Activated T-cell treated with anti-CD3 and anti-CD28 coated beads, Interleukin-2, amount 50 U/mL, for 24 hours (primary cell): ENCODE data around the gene ADPRS.

ENCODE experiments used
- DNase-seq: peaks from one replicate; pipeline ENCODE4 v3.0.0-alpha.2; 2020
- H3K27ac Mint-ChIP-seq: 2 replicates; pipeline ENCODE4 v1.8.0; 2020; ENCODE audit warnings: mild to moderate bottlenecking, mixed read lengths
- H3K27me3 Mint-ChIP-seq: 2 replicates; pipeline ENCODE4 v1.8.0; 2020; ENCODE audit warnings: mixed read lengths
- H3K36me3 Mint-ChIP-seq: 2 replicates; pipeline ENCODE4 v1.8.0; 2020; ENCODE audit warnings: low read depth, mixed read lengths
- H3K4me1 Mint-ChIP-seq: 2 replicates; pipeline ENCODE4 v1.8.0; 2020; ENCODE audit warnings: low read depth, mixed read lengths
- H3K4me3 Mint-ChIP-seq: 2 replicates; pipeline ENCODE4 v1.8.0; 2020; ENCODE audit warnings: mild to moderate bottlenecking, moderate library complexity, mixed read lengths
- H3K9me3 Mint-ChIP-seq: 2 replicates; pipeline ENCODE4 v1.8.0; 2020; ENCODE audit warnings: mixed read lengths

ADPRS gene

DNA sequence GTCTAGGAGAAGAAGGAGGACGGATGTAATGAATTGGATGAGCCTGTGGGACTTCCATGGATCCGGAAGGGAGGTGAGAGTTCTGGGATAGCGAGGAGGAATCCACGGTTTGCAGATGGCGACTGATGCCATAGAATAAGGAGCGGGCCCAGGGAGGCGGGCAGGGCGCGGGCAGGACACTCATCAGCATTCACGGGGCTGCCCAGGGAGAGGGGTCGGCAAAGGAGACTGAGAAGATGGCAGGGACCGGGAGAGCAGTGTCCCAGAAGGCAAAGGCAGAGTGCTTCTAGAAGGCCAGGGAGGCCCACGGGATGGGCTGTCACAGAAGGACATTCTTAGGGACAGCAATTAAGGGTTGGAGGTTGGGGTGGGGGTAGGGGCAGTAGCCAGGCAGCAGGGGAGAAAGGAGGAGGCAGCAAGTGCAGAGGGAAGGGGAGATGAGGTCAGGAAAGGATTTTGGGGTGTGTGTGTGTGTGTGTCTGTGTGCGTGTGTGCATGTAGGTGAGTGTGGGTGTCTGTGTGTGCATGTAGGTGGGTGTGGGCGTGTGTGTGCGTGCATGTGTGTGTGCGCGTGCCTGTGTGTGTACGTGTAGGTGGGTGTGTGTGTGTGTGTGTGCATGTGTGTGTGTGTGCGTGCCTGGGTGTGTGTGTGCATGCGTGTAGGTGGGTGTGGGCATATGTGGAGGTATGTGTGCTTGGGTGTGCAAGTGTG lies 37.5 kb downstream of the ADPRS start:
- Mint-ChIP-seq H3K4me1 (peaks cover 27% of the 10 kb centered on the region), H3K9me3 (no peaks in the 10 kb centered on the region), H3K36me3 (no peaks in the 10 kb centered on the region), H3K27ac (no peak overlapping the region), H3K27me3 (peaks cover 42% of the 10 kb centered on the region), H3K4me3 (peak overlapping the region; percentile 19)
- DNase-seq = no peak

DNA sequence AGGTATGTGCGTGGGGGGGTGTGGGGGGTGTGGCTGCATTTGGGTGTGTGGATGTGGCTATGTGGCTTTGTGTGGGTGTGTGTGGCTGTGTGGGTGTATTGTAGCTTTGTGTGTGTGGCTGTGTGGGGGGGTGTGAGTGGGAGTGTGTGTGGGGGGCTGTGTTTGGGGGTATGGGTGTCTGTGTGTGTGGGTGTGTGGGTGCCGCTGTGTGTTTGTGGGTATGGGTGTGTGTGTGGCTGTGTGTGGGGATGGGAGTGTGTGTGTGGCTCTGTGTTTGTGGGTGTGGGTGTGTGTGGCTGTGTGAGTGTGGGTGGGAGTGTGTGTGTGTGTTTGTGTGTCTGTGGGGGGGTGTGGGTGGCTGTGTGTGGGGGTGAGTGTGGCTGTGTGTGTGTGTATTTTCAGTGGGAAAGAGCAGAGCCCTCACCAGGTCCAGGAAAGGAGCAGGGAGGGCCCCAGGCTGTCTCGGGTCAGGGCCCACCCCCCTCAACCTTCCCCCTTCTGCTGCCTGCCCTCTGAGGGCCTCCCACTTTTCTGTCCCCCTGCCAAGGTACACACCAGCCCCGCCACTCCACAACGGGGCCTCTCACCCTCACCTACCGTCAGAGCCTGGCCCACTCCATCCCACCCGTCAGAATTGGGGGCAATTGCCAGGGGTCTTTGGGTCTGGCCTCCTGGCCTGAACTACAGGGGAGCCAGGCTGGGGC lies 38.3 kb downstream of the ADPRS start:
- Mint-ChIP-seq H3K9me3 (no peaks in the 10 kb centered on the region), H3K27ac (no peak overlapping the region), H3K36me3 (no peaks in the 10 kb centered on the region), H3K4me1 (peaks cover 27% of the 10 kb centered on the region), H3K4me3 (no peak overlapping the region), H3K27me3 (peaks cover 38% of the 10 kb centered on the region)
- DNase-seq = no peak

GRCh38 chr1:36128126-36128904 lies 39.6 kb downstream of the ADPRS start:
- H3K36me3 Mint-ChIP-seq = no peaks in the 10 kb centered on the region
- H3K27ac Mint-ChIP-seq = no peak overlapping the region
- peaks cover 20% of the 10 kb centered on the region for H3K4me1 Mint-ChIP-seq
- no peaks in the 10 kb centered on the region for H3K9me3 Mint-ChIP-seq
- H3K27me3 Mint-ChIP-seq = peaks cover 25% of the 10 kb centered on the region
- no peak for DNase-seq
- H3K4me3 Mint-ChIP-seq = no peak overlapping the region

- Mint-ChIP-seq H3K9me3 (no peaks in the 10 kb centered on the region), H3K27me3 (peaks cover 19% of the 10 kb centered on the region), H3K36me3 (no peaks in the 10 kb centered on the region), H3K4me1 (peaks cover 15% of the 10 kb centered on the region), H3K4me3 (no peak overlapping the region), H3K27ac (no peak overlapping the region)
- no peak for DNase-seq
Observed at GRCh38 chr1:36128905-36129206, 40.2 kb downstream of the ADPRS start.

DNA sequence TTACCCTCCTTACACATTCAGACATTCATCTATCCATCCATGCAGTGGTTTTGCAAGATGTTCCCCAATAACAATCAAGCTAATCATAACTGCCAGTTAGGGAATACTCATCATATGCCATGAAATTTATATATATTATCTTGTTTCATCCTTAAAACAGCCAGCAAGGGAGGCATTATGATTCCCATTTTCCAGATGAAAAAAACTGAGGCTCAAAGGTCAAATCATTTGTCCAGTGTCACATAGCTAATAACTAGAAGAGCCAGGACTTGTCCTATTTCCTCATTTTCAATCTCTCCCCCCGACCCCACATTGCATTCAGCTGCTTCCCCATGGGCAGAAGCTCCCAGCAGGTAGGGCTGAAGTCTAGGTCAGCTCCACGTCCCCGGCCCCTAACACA lies 43.3 kb downstream of the ADPRS start:
- Mint-ChIP-seq H3K4me3 (no peak overlapping the region), H3K4me1 (peaks cover 7% of the 10 kb centered on the region), H3K36me3 (peaks cover 10% of the 10 kb centered on the region), H3K27me3 (no peaks in the 10 kb centered on the region), H3K27ac (no peak overlapping the region), H3K9me3 (no peaks in the 10 kb centered on the region)
- no peak for DNase-seq

- DNase-seq = no peak
- Mint-ChIP-seq H3K27ac (no peak overlapping the region), H3K27me3 (no peaks in the 10 kb centered on the region), H3K9me3 (no peaks in the 10 kb centered on the region), H3K4me1 (peaks cover 7% of the 10 kb centered on the region), H3K4me3 (no peak overlapping the region), H3K36me3 (peaks cover 24% of the 10 kb centered on the region)
Observed at GRCh38 chr1:36133484-36133883, 44.8 kb downstream of the ADPRS start.

GRCh38 chr1:36134031-36134430 lies 45.3 kb downstream of the ADPRS start:
- peaks cover 28% of the 10 kb centered on the region for H3K36me3 Mint-ChIP-seq
- peaks cover 7% of the 10 kb centered on the region for H3K4me1 Mint-ChIP-seq
- no peak for DNase-seq
- no peaks in the 10 kb centered on the region for H3K9me3 Mint-ChIP-seq
- H3K27ac Mint-ChIP-seq = no peak overlapping the region
- H3K27me3 Mint-ChIP-seq = no peaks in the 10 kb centered on the region
- H3K4me3 Mint-ChIP-seq = no peak overlapping the region

- Mint-ChIP-seq H3K36me3 (peaks cover 34% of the 10 kb centered on the region), H3K9me3 (no peaks in the 10 kb centered on the region), H3K4me1 (peaks cover 7% of the 10 kb centered on the region), H3K27ac (peak overlapping the region; percentile 23), H3K4me3 (no peak overlapping the region), H3K27me3 (no peaks in the 10 kb centered on the region)
- DNase-seq = peak; percentile 45
Observed at GRCh38 chr1:36134505-36135329, 46.0 kb downstream of the ADPRS start.

- peaks cover 40% of the 10 kb centered on the region for H3K36me3 Mint-ChIP-seq
- no peak for DNase-seq
- H3K9me3 Mint-ChIP-seq = no peaks in the 10 kb centered on the region
- H3K27me3 Mint-ChIP-seq = no peaks in the 10 kb centered on the region
- peak overlapping the region; percentile 23 for H3K27ac Mint-ChIP-seq
- peaks cover 9% of the 10 kb centered on the region for H3K4me1 Mint-ChIP-seq
- H3K4me3 Mint-ChIP-seq = no peak overlapping the region
Observed at GRCh38 chr1:36135330-36135667, 46.6 kb downstream of the ADPRS start.

- no peaks in the 10 kb centered on the region for H3K9me3 Mint-ChIP-seq
Observed at GRCh38 chr1:36135796-36136195, 47.1 kb downstream of the ADPRS start.

GRCh38 chr1:36136535-36136934 lies 47.8 kb downstream of the ADPRS start:
- no peaks in the 10 kb centered on the region for H3K9me3 Mint-ChIP-seq
- peaks cover 22% of the 10 kb centered on the region for H3K4me1 Mint-ChIP-seq
- H3K27ac Mint-ChIP-seq = peak overlapping the region; percentile 51
- no peak for DNase-seq
- no peak overlapping the region for H3K4me3 Mint-ChIP-seq
- peaks cover 52% of the 10 kb centered on the region for H3K36me3 Mint-ChIP-seq
- no peaks in the 10 kb centered on the region for H3K27me3 Mint-ChIP-seq

More at GRCh38 chr1:36135796-36136195, 47.1 kb downstream of the ADPRS start:
- no peaks in the 10 kb centered on the region for H3K27me3 Mint-ChIP-seq
- H3K27ac Mint-ChIP-seq = peak overlapping the region; percentile 22
- peaks cover 45% of the 10 kb centered on the region for H3K36me3 Mint-ChIP-seq
- no peak for DNase-seq
- H3K4me3 Mint-ChIP-seq = no peak overlapping the region
- H3K4me1 Mint-ChIP-seq = peaks cover 14% of the 10 kb centered on the region

DNA sequence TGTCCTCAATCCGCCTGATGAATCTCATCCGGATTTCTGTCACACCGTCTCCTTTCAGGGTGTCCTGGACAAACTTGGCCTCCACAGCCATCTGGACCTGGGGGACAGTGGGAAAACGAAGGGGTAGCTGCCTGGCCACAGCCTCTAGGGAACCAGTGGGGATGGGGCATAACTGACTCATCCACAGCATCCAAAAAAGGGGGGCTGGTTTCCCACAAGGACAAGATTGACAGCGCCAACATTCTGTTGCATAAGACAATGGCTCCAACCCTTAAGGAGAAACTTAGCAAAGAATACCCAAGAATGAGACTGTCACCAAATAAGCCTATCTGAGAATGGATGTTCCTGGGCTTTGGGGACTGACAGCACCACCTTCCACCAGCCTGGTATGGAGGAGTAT lies 48.5 kb downstream of the ADPRS start:
- Mint-ChIP-seq H3K4me1 (peaks cover 27% of the 10 kb centered on the region), H3K9me3 (no peaks in the 10 kb centered on the region), H3K27ac (peak overlapping the region; percentile 51), H3K36me3 (peaks cover 56% of the 10 kb centered on the region), H3K27me3 (no peaks in the 10 kb centered on the region), H3K4me3 (no peak overlapping the region)
- no peak for DNase-seq

DNA sequence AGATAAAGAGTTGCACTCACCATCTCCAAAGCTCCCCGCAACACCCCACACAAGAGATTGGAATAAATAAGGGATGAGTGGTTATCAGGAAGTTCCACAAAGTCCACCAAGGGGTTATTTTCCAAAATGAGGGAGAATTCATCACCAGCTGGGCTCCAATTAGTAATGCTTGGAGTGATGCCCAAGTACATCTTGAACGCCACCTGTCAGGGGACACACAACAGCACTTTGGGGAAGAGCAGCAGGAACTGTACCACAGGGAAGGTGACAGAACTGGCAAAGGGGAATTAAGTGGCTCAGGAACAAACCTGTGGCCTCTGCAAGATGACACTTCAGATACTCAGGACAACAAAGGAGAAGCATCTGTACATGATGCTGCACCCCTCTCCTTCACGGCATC lies 49.1 kb downstream of the ADPRS start:
- peaks cover 30% of the 10 kb centered on the region for H3K4me1 Mint-ChIP-seq
- peak overlapping the region; percentile 64 for H3K27ac Mint-ChIP-seq
- peaks cover 58% of the 10 kb centered on the region for H3K36me3 Mint-ChIP-seq
- no peaks in the 10 kb centered on the region for H3K27me3 Mint-ChIP-seq
- H3K9me3 Mint-ChIP-seq = no peaks in the 10 kb centered on the region
- H3K4me3 Mint-ChIP-seq = no peak overlapping the region
- no peak for DNase-seq

DNA sequence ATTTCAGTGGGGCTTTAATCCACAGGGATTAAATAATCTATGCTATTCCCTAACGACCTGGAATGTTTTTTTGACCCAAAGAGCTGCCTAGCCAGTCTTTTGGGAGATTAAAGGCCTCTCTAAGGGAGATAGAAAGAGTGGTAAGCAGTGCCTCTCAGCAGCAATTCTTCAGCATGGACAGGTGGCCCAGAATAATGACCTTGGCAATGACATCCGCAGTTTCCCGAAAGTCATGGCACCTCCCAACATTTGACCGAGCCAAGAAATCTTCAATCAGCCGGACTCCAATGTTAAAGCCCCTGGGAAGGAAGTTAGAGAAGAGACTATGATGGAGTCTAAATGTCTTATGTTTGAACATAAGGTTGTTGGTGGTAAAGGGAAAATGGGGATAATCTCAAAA lies 50.8 kb downstream of the ADPRS start:
- no peak overlapping the region for H3K4me3 Mint-ChIP-seq
- H3K27ac Mint-ChIP-seq = peak overlapping the region; percentile 84
- H3K27me3 Mint-ChIP-seq = no peaks in the 10 kb centered on the region
- no peaks in the 10 kb centered on the region for H3K9me3 Mint-ChIP-seq
- H3K36me3 Mint-ChIP-seq = peaks cover 67% of the 10 kb centered on the region
- DNase-seq = no peak
- peaks cover 41% of the 10 kb centered on the region for H3K4me1 Mint-ChIP-seq
